T1000 (cell line): ENCODE data around the gene RASGRF1.
"Not testable (repeated sequence)": the region's sequence is repeated elsewhere in the genome, so short reads cannot be mapped to it uniquely, and the experiment has no call there.

ENCODE experiments used
- DNase-seq: peaks from one replicate; lab custom pipeline; 2025; ENCODE audit warnings: mixed read lengths; lab: John Stamatoyannopoulos, UW

RASGRF1 gene

GRCh38 chr15:79036323-79036722 is 54.3 kb downstream of the RASGRF1 start:
- no peak for DNase-seq

GRCh38 chr15:79035814-79036213 is 54.8 kb downstream of the RASGRF1 start:
- DNase-seq: no peak

- no peak for DNase-seq
These were observed 55.4 kb downstream of the RASGRF1 start for GRCh38 chr15:79035111-79035601.

GRCh38 chr15:79034284-79034683 is 56.3 kb downstream of the RASGRF1 start:
- DNase-seq: no peak

- DNase-seq: no peak
These were observed 57.9 kb downstream of the RASGRF1 start for GRCh38 chr15:79032656-79033055.

- DNase-seq: no peak
These were observed 58.8 kb downstream of the RASGRF1 start for GRCh38 chr15:79031821-79032220.

GRCh38 chr15:79031201-79031600 is 59.4 kb downstream of the RASGRF1 start:
- DNase-seq: no peak

GRCh38 chr15:79030470-79030869 is 60.1 kb downstream of the RASGRF1 start:
- no peak for DNase-seq

- DNase-seq: no peak
These were observed 62.1 kb downstream of the RASGRF1 start for GRCh38 chr15:79028411-79028964.

GRCh38 chr15:79027532-79028410 is 62.8 kb downstream of the RASGRF1 start:
- no peak for DNase-seq

GRCh38 chr15:79025802-79026201 is 64.8 kb downstream of the RASGRF1 start:
- DNase-seq: no peak

GRCh38 chr15:79025201-79025600 is 65.4 kb downstream of the RASGRF1 start:
- no peak for DNase-seq

- DNase-seq: not testable (repeated sequence)
These were observed 66.1 kb downstream of the RASGRF1 start for GRCh38 chr15:79024493-79024892.

- no peak for DNase-seq
These were observed 66.7 kb downstream of the RASGRF1 start for GRCh38 chr15:79023918-79024317.

- no peak for DNase-seq
These were observed 67.1 kb downstream of the RASGRF1 start for GRCh38 chr15:79023546-79023890.

GRCh38 chr15:79018960-79019359 is 71.6 kb downstream of the RASGRF1 start:
- DNase-seq: no peak

GRCh38 chr15:79017953-79018352 is 72.6 kb downstream of the RASGRF1 start:
- no peak for DNase-seq

GRCh38 chr15:79016527-79017170 is 73.9 kb downstream of the RASGRF1 start:
- no peak for DNase-seq

GRCh38 chr15:79015416-79015815 is 75.2 kb downstream of the RASGRF1 start:
- DNase-seq: no peak

- no peak for DNase-seq
These were observed 80.3 kb downstream of the RASGRF1 start for GRCh38 chr15:79010278-79010677.

GRCh38 chr15:79009379-79009778 is 81.2 kb downstream of the RASGRF1 start:
- no peak for DNase-seq

- no peak for DNase-seq
These were observed 81.9 kb downstream of the RASGRF1 start for GRCh38 chr15:79008659-79009058.

GRCh38 chr15:79007066-79007465 is 83.5 kb downstream of the RASGRF1 start:
- DNase-seq: no peak
